Lung (tissue), 12 donors: ENCODE measurements around the gene ANAPC5. TPM values are rescaled to one million over a fixed set of nuclear protein-coding genes. Genes with fewer than 3 reads are reported as not detected.

ENCODE experiments used
- ATAC-seq: fragments of 200-7000 bp; cut with Tn5 transposase; one replicate; pipeline ENCODE4 v1.9.1; 2020; ENCODE audit warnings: moderate number of reproducible peaks; ENCODE audit not compliant: insufficient read depth, low FRiP score
- DNase-seq, 3 donors: peaks; one replicate each; pipeline ENCODE4 v3.0.0-alpha.2; 2013 to 2017
- H3K27ac ChIP-seq, 2 donors: one replicate each; pipeline ENCODE4 v1.5.1; 2013; ENCODE audit warnings: mild to moderate bottlenecking in 2 of 2, moderate library complexity in 2 of 2, control low read depth in 1 of 2, inconsistent platforms in 1 of 2, low read depth in 1 of 2, low read length in 1 of 2
- H3K27me3 ChIP-seq, 3 donors: one replicate each; pipeline ENCODE4 v1.5.1; 2013; ENCODE audit warnings: low read length in 2 of 3; ENCODE audit not compliant: control insufficient read depth in 3 of 3, insufficient read depth in 3 of 3
- H3K36me3 ChIP-seq, 4 donors: one replicate each; pipeline ENCODE4 v1.5.1; 2013; ENCODE audit warnings: low read length in 4 of 4, mild to moderate bottlenecking in 1 of 4, moderate library complexity in 1 of 4; ENCODE audit not compliant: control insufficient read depth in 4 of 4, insufficient read depth in 4 of 4
- H3K4me1 ChIP-seq, 5 donors: one replicate each; pipeline ENCODE4 v1.5.1; 2013; ENCODE audit warnings: low read length in 5 of 5, mild to moderate bottlenecking in 2 of 5, moderate library complexity in 1 of 5; ENCODE audit not compliant: control insufficient read depth in 5 of 5, insufficient read depth in 5 of 5
- H3K4me3 ChIP-seq: one replicate; pipeline ENCODE4 v1.5.1; 2013; ENCODE audit warnings: mild to moderate bottlenecking, control low read depth, moderate library complexity
- H3K9ac ChIP-seq, 2 donors: one replicate each; pipeline ENCODE4 v1.5.1; 2013; ENCODE audit warnings: low read length in 2 of 2, control low read depth in 1 of 2; ENCODE audit not compliant: insufficient read depth in 1 of 2
- H3K9me3 ChIP-seq, 4 donors: one replicate each; pipeline ENCODE4 v1.5.1; 2013; ENCODE audit warnings: low read length in 3 of 4, mild to moderate bottlenecking in 1 of 4, moderate library complexity in 1 of 4; ENCODE audit not compliant: control insufficient read depth in 4 of 4, insufficient read depth in 3 of 4
- CTCF ChIP-seq: IDR thresholded peaks from 2 replicates; pipeline ENCODE4 v1.5.1; 2012; ENCODE audit warnings: mild to moderate bottlenecking; ENCODE audit errors: control extremely low read depth, extremely low read depth
- WGBS, 2 donors: extraction: QIAGEN DNeasy Blood & Tissue Kit; methylation state at CpG; one replicate each; pipeline ENCODE4 v1.1.7; 2013; 5-methylcytosine and 5-hydroxymethylcytosine counted together
- polyA plus RNA-seq, 2 donors: library from polyadenylated mRNA; stranded (reverse); fragments of 200-250 nt; gene quantifications; one replicate each; pipeline ENCODE4 v1.2.1, GENCODE V29; 2013
- total RNA-seq, 2 donors: library from RNA; depleted of rRNA in 1 of 2; stranded (reverse); fragments of >200 nt in 1 of 2; gene quantifications; one replicate each; pipeline ENCODE4 v1.2.1, GENCODE V29; 2014 to 2021
- donor health status: control.
- donor health status: control.
- donor health status: Bipolar disorder and iron deficiency.
- donor health status: healthy.
- donor health status: DM: yes; HTN: yes; CAD: no.

The ANAPC5 gene
- total and polyA plus RNA-seq, 4 donors: 80.9 to 164 (median 89.3) TPM

GRCh38 chr12:121364683-121365121 lies 12.5 kb upstream of the ANAPC5 start:
- no peaks in the 10 kb centered on the region for H3K36me3 ChIP-seq
- no peak for TF ChIP-seq CTCF
- no peak overlapping the region for H3K27ac ChIP-seq
- DNase-seq (no peak), ATAC-seq (no peak)
- 38 to 64% methylated on average over 5 of the region's 5 CpGs for WGBS, 2 donors
- H3K4me3 ChIP-seq: no peak overlapping the region
- H3K4me1 ChIP-seq: no peaks in the 10 kb centered on the region
- no peaks in the 10 kb centered on the region for H3K9me3 ChIP-seq
- H3K27me3 ChIP-seq: peaks cover 0 to 2% (median 0%) of the 10 kb centered on the region in 3 donors
- H3K9ac ChIP-seq: no peak overlapping the region

GRCh38 chr12:121358073-121358472 lies 5.9 kb upstream of the ANAPC5 start:
- no peaks in the 10 kb centered on the region for H3K27me3 ChIP-seq
- no peak overlapping the region for H3K27ac ChIP-seq
- no peak for ATAC-seq
- H3K4me3 ChIP-seq: no peak overlapping the region
- no peak overlapping the region for H3K9ac ChIP-seq
- H3K4me1 ChIP-seq: peaks cover 0 to 3% (median 0%) of the 10 kb centered on the region in 5 donors
- DNase-seq: no peak
- H3K9me3 ChIP-seq: no peaks in the 10 kb centered on the region
- no peaks in the 10 kb centered on the region for H3K36me3 ChIP-seq
- no peak for TF ChIP-seq CTCF
- WGBS, 2 donors: 66 to 83% methylated on average over 3 of the region's 3 CpGs

GRCh38 chr12:121357331-121357730 lies 5.1 kb upstream of the ANAPC5 start:
- H3K4me3 ChIP-seq: no peak overlapping the region
- H3K27ac ChIP-seq: no peak overlapping the region
- no peak overlapping the region for H3K9ac ChIP-seq
- no peaks in the 10 kb centered on the region for H3K36me3 ChIP-seq
- no peak for TF ChIP-seq CTCF
- no peaks in the 10 kb centered on the region for H3K27me3 ChIP-seq
- WGBS, 2 donors: 77 to 80% methylated on average over 4 of the region's 4 CpGs
- ATAC-seq: no peak
- H3K9me3 ChIP-seq: no peaks in the 10 kb centered on the region
- no peak for DNase-seq
- H3K4me1 ChIP-seq: peaks cover 0 to 5% (median 0%) of the 10 kb centered on the region in 5 donors

- no peak for TF ChIP-seq CTCF
- no peak for ATAC-seq
- H3K36me3 ChIP-seq: no peaks in the 10 kb centered on the region
- no peak overlapping the region for H3K9ac ChIP-seq
- DNase-seq: no peak
- no peak overlapping the region for H3K27ac ChIP-seq
- no peak overlapping the region for H3K4me3 ChIP-seq
- no peaks in the 10 kb centered on the region for H3K27me3 ChIP-seq
- H3K4me1 ChIP-seq: peaks cover 0 to 5% (median 0%) of the 10 kb centered on the region in 5 donors
- WGBS, 2 donors: 78 to 82% methylated on average over 3 of the region's 3 CpGs
- no peaks in the 10 kb centered on the region for H3K9me3 ChIP-seq
Measured at GRCh38 chr12:121356657-121357056, 4.4 kb upstream of the ANAPC5 start.
